Activated CD4-positive, alpha-beta T cell treated with anti-CD3 and anti-CD28 coated beads, Interleukin-2, amount 50 U/mL, for 24 hours (primary cell): Measurements from ENCODE around the gene TRAPPC10.
A peak's percentile ranks its signal among the peaks of the same experiment; 100 is the strongest.

ENCODE experiments used
- DNase-seq, 2 donors: peaks; one replicate each; pipeline ENCODE4 v3.0.0-alpha.2; 2020; ENCODE audit warnings: low read depth in 1 of 2, low spot score in 1 of 2

Gene TRAPPC10

DNA sequence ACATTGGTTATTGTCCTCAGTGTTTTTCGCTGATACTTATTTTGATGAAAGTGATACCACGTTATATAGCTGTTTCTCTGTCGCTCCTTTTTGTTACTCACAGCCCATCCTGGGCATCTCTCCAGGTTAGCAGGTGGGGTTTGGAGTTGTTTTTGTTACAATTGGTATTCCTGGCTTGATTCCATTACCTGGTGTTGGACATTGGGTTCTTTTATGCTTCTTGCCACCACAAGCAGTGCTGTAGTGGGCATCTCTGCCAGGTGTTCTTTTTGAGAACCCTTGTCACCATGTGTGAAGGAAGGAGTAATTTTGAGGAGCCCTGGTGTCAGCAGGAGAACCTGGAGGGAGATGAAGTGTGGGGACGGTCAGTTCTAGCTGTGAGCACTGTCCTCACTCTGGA lies 47.6 kb downstream of the TRAPPC10 start:
- DNase-seq, result no peak

DNA sequence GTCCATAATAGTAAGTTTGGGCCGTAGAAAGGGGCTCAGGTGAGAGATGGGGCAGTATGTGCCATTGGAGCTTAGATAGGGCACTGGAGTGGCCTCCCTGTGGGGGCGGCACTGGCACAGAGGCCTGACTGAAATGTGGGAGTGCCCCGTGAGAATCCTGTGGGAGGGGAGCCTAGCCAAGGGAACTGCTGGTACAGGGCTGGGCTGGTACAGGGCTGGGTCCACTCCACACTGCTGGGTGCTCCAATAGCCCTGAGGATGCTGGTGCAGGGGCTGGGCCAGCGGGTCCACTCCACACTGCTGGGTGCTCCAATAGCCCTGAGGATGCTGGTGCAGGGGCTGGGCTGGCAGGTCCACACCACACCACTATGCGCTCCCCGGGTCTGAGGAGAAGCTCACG lies 50.3 kb downstream of the TRAPPC10 start:
- DNase-seq, result no peak

DNA sequence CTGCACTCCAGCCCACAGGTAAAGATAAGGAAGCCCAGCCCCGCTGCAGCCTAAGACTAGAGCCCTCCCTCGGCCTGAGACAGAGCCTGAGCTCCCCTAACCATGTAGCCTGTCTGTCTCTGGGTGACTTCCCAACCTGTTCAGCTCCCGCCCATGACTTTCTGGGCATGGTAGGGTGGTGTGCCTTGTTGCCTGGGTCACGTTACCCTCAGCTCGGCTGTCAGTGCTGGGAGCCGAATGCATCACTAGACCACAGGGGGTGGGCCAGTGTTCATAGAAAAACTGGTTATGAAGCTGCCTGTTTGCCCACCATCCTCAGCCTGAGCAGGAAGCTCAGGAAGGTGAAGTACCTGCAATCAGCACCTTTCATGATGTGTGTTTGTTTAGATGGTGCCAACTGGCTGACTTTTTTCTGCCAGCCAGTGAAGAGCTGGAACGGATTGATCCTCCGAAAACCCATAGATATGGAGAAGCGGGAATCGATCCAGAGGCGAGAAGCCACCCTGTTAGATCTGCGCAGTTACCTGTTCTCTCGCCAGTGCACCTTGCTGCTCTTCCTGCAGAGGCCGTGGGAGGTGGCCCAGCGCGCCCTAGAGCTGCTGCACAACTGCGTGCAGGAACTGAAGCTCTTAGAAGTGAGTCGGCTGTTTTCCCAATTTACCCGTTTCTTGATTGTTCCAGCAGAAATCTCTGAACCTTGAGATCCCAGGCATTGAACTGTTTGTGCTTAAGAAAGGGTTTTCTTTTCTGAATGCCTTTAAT lies 51.2 kb downstream of the TRAPPC10 start:
- no peak for DNase-seq

DNA sequence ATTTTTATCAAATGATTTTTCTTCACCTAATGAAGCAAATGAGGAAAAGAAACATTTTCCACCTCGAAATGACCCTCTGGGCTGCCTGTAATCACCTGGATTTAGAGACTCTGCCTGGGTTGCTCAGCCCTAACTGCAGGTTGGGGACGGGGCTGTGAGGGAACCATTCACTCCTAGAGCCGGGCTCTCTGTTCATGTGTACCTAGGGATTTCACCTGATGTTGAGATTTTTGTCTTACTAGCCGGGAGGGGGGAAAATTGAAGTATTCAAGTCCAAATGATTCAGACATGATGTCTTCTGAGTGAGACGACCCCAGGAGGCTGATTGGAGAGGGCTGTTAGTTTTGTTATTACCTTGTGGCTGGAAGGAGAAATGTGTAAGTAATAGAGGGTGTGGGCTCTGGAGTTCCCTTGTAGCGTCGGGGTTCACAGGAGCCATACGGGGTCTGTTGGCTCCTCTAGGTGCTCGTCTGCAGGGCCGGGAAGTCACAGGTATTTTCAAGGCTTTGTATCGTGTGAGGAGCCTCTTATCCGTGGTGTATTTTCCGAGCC lies 52.8 kb downstream of the TRAPPC10 start:
- DNase-seq, result no peak

DNA sequence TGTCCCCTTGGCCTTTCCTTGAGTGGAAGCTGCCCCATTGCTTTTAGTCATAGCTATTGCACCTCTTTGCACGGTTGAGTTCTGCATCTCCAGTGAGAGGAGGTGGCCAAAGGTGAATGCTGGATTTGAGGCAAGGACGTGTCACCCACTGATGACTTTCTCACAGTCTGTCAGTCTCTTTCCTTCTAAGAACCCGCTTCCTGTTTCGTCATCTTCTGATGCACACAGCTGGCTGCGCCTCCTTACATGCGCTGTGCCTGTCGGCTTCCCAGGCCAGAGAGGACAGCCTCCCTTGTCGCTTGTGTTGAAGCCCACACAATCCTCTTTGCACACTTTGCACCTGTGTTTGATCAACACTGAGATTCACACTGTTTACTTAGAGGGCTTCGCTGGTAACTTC lies 53.3 kb downstream of the TRAPPC10 start:
- peak; percentile 24 to 71 for DNase-seq

DNA sequence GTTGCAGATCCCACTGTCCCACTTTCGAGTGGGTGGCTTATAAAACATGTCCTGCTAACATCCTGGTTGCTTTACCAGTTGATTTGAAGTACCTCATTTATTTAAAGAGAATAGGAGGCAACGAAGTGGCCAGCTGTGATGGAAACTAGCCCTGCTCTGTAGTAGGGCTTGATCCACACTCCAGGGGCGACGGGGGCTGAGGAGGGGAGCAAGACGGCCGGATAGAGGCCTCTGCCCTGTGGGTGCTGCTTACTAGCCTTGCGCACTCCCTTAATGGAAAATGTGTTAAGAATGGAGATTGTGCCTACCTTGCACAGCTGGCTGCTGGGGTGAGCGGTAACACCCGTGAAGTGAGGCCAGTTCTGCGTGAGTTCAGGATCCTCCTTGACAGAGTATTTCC lies 54.0 kb downstream of the TRAPPC10 start:
- no peak for DNase-seq

DNA sequence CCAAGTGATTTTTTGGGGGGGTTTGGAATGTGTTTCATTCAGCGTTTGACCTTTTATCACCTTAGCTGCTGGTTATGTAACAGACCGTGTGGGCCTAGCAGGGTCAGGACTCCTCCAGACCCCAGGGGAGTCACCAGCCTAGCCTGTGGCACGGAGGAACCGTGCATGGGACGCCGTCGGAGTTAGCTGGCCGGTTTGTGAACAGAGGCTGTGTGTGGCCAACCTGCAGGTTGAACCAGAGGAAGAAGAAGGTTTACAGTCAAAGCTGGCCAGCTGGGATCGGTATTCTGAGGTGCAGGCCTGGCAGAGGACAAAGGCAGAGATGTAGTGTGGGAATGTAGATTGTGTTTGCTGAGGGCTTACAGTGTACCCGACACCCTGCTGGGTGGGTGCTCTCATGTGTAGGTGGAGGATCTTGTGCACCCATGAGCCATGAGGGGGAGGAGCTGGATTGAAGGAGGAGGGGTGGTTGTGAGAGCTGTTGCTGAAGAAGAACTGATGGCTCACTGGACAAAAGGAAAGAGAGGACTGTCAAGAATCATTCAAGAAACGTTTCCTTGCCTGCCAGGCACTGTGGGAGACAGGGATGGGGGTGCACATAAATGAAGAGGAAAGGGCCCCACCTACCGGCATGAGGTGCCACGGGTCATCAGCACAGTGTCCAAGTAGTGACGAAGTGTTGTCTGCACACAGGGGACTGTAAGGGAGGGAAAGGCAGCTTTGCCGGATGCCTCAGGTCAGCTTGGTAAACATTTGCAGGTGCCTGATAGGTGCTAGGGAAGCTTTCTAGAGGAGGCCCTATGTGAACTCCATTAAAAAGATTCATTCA lies 55.1 kb downstream of the TRAPPC10 start:
- DNase-seq, result no peak

DNA sequence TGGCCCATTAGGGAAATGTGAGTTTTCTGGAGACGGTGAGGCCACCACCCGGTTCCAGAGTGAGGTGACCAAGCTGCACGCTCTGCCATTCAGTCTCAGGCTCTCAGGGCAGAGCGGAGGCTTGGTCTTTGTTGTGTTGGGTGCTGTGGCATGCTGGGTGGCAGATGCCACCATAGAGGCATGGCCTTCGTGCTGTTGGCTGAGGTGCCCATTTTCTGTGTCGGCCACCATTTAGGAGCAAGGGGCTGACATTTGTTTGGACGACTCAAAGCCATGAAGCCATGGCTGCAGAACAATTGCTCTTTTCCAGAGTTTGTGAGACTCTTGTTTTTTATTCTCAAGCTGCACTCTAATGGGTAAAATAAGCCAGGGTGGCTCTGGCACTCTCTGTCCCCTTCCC lies 58.3 kb downstream of the TRAPPC10 start:
- no peak for DNase-seq

DNA sequence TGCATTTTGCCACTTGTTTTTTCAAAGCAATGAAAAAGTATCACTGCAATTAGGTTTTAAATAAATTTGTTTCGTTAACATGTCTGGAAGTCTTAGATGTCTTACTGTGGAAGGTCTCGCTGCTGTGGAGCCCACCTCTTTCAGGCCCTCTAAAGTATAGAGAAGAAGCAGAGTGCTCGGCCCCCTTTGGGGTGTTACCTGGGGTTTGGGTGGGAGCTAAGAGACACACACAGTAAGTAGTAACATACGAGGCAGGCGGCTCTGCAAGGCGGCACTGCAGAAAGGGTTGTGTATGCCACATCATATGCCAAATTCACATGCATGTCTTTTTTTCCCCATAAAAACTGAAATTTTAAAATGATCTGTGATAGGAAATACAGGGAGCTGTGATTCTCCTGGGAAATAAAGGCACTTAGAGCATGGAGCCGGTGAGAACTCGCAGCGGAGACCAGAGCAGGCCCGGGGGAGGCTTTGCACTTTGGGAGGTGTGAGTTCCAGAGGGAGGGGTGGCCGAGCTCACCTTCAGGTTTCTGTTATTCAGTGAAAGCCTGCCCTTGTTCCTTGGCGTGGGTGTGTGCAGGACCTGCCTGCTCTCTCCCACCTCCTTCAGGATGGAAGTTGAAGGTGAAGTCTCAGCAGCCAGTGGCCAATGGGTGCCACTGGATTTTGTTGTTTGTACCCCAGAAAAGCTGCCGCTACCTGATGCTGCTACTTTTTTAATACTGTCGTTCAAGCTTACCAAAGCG lies 59.4 kb downstream of the TRAPPC10 start:
- no peak for DNase-seq

DNA sequence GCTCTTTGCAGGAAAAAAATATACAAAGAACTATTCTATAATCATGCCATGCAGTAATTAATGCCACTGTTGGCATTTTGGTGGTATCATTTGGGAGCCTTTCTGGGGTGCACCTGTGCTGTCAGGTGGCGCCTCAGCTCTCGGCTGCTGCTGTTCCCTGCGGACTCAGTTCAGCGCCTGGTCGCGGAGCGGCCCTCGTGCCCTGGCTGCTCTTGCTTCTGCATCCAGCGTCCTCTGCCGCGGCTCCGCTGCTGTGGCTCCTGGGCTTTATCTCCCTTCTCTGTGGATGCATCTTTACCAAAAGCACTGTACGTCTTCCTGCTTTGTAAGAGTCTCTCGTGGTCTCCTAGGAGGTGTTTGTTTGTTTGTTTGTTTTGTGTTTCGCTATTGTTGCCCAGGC lies 60.0 kb downstream of the TRAPPC10 start:
- DNase-seq, result no peak

DNA sequence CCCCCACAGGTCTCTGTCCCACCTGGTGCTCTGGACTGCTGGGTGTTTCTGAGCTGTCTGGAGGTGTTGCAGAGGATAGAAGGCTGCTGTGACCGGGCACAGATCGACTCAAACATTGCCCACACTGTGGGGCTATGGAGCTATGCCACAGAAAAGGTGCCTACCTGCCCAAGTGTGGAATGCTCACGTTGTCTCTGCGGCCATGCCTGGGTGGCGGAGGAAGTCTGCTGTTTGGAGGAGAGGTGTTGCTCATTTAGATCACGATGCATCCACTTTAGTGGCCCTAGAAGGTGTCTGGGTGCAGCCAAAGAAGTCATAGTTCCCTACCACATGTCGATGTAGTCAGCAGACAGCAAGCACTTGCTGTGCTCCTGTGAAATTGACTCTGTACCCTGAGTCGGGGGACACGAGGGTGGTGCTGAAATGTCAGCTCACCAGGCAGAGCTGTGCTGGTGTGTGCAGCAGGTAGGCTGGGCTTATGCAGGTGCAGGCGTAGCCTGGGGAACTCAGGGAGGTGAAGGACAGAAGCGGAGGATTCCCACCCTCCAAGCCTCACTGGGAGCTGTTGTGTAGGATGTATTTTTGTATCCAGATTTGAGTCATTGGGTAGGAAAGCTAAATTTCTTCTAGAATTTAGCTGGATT lies 62.3 kb downstream of the TRAPPC10 start:
- no peak for DNase-seq

DNA sequence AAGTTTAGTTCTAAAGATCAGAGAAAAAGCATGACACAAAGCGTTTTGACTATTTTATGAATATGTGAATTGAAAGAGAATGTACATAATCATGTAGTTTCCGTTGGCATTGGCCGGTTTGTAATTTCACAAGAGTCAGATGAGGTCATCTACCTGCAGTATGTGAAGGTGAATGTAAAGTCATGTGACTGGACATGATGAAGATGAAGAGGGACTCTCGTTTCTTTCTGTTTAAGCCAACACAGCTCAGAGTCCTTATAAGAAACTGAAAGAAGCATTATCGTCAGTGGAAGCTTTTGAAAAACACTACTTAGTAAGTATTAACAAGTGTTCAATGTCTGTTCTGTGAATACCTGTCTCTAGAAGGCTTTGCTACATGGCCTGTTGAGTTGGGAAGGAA lies 64.2 kb downstream of the TRAPPC10 start:
- DNase-seq, result no peak

DNA sequence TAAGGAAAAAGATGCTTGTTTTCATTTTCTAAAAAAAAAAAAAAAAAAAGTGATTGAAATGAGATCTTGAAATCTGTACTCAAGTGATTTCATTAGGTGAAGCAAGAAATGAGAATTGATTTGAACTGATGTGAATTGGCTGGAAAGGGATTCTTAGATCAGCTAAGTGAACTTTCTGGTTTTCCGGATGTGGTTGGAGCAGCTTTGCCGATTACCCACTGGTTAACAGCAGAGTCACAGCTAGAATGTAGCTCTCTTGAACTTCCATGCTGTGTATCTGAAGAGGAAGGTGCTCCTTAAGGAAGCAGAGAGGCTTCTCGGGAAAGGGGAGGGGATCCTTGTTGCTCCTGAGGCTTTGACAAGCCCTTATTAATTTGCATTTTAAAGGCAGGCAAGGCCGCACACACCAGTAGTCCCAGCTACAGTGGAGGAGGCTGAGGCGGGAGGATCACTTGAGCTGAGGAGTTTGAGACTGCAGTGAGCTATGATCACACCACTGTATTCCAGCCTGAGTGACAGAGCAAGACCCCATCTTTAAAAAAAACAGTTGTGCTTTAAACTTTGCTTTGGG lies 66.4 kb downstream of the TRAPPC10 start:
- no peak for DNase-seq

DNA sequence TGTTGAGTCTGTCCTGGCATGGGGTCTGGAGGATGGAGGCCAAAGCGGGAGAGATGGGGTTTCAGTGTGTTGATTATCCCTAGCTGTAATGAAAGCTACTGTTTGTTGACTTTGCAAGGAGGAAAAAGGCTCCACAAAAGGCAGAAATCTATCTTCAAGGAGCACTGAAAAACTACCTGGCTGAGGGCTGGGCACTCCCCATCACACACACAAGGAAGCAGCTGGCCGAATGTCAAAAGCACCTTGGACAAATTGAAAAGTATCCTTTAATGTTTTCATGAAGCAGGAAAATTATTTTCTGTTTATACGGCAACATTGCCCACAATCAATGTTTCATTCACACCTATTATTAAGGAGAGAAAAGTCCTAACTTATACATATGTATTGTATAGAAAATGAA lies 67.3 kb downstream of the TRAPPC10 start:
- no peak for DNase-seq

DNA sequence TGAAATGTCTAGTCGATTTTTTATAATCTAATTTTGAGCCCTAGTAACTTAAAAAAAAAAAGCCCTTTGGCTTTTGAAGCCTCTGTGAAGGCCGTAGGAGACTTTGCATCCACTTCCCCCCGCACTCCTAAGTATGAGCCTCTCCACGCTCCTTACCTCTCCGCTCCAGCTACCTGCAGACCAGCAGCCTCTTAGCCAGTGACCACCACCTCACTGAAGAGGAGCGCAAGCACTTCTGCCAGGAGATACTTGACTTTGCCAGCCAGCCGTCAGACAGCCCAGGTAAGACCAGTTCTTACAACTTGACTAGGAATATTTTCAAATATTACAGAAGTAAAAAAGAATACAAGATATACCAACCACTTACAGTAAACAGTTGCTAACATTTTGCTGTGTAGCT lies 67.7 kb downstream of the TRAPPC10 start:
- DNase-seq, result no peak

DNA sequence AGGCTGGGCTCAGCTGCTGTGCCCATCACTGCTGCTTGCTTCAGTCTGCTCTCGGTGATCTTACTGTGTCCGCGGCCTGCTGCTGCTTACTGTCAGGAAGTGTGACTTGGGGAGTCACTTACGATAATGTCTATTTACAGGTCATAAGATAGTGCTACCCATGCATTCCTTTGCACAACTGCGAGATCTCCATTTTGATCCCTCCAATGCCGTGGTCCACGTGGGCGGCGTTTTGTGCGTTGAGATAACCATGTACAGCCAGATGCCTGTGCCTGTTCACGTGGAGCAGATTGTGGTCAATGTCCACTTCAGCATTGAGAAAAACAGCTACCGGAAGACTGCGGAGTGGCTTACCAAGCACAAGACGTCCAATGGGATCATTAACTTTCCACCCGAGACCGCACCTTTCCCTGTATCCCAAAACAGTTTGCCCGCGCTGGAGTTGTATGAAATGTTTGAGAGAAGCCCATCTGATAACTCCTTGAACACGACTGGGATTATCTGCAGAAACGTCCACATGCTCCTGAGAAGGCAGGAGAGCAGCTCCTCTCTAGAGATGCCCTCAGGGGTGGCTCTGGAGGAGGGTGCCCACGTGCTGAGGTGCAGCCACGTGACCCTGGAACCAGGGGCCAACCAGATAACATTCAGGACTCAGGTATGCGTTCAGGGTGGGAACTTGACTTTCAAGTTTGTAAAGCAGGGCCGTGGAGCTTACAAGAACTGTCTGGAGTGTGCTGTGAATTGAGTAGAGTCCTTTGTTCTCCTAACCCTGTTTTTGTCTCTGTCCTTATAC lies 70.7 kb downstream of the TRAPPC10 start:
- no peak for DNase-seq

DNA sequence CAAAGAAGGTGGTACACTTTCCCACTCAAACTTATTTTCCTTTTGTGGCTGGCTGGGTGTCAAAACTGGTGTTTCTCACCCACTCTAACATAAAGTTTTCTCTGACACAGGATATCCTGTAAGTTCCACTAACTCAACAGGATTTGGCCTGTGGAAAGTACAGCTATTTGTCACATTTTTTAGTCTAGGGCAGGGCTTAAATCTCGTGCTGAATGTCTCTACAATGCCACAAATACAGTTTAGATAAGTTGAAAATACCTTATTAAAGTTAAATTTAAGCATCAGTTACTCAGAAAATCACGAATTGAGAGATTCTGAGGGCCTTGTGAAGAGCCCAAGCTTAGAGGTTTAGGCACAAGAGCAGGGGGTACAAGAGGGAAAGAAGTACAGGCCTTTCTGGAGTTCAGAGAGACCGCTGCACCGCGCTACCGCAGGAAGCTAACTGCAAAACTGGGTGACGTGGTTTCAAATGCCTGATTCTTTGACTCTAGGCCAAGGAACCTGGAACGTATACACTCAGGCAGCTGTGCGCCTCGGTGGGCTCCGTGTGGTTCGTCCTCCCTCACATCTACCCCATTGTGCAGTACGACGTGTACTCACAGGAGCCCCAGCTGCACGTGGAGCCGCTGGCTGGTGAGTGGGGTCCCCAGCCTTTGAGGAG lies 71.7 kb downstream of the TRAPPC10 start:
- DNase-seq, result peak; percentile 28 to 55

DNA sequence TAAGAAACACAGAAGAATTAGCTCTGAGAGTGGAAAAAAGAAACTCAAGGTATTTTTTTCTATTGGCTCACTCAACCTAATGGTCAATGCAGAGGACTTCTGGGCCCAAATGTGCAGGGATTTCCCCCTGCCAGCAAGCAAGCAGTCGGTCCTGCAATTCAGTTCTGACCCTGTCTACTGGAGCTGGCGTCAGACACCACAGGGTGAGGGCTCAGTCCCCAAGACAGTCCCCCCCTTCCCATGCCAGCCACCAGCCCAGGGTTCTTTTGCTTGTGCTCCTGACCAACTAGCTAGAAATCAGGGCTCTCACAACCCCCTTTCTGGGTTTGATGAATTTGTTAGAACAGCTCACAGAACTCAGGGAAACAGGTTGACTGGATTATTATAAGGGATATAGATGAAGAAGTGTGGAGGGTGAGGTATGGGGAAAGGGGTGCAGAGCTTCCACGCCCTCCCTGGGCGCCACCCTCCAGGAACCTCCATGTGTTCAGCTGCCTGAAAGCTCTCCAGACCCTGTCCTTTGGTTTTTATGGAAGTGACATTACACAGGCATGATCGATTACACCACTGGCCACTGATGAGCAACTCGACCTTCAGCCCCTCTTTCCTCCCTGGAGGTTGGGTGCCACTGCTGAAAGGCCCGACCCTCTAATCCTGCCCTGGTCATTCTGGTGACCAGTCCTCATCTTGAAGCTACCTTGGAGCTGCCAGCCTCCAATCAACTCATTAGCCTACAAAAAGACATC lies 72.6 kb downstream of the TRAPPC10 start:
- DNase-seq, result no peak
